HepG2 (cell line): ENCODE data around the gene SEMA3F. TPM values are rescaled to one million over a fixed set of nuclear protein-coding genes. Genes with fewer than 3 reads are reported as not detected.

Experiments
- ARID3A ChIP-seq: IDR thresholded peaks from 2 replicates; pipeline ENCODE4 v1.6.1; 2012; ENCODE audit warnings: low read depth, low read length, improper control_type of control experiment
- BCL6 ChIP-seq: IDR thresholded peaks from 2 replicates; pipeline ENCODE4 v1.6.1; 2016; ENCODE audit warnings: missing genetic modification reagents, missing compliant biosample characterization
- E2F1 ChIP-seq: sonication (generic); formaldehyde crosslinking; IDR thresholded peaks from 2 replicates; pipeline ENCODE4 v1.5.0; 2020; ENCODE audit warnings: missing genetic modification reagents
- FOXP4 ChIP-seq: sonication (generic); formaldehyde crosslinking; IDR thresholded peaks from 2 replicates; pipeline ENCODE4 v1.4.0; 2020; ENCODE audit warnings: missing genetic modification reagents
- KDM4B ChIP-seq: sonication (generic); formaldehyde crosslinking; IDR thresholded peaks from 2 replicates; pipeline ENCODE4 v1.4.0; 2020; ENCODE audit warnings: missing genetic modification reagents
- RERE ChIP-seq: IDR thresholded peaks from 2 replicates; pipeline ENCODE4 v1.6.1; 2016; ENCODE audit warnings: low read depth, missing genetic modification reagents, missing compliant biosample characterization
- SMARCE1 ChIP-seq: fragments of 450-650 bp; IDR thresholded peaks from 2 replicates; pipeline ENCODE4 v1.6.1; 2017; ENCODE audit warnings: borderline replicate concordance
- SRY ChIP-seq: sonication (generic); formaldehyde crosslinking; IDR thresholded peaks from 2 replicates; pipeline ENCODE4 v1.8.0; 2022; ENCODE audit warnings: mild to moderate bottlenecking, missing genetic modification reagents
- THAP9 ChIP-seq: sonication (generic); formaldehyde crosslinking; IDR thresholded peaks from 2 replicates; pipeline ENCODE4; 2020; ENCODE audit warnings: missing genetic modification reagents, mild to moderate bottlenecking, borderline replicate concordance
- ZMYM3 ChIP-seq: sonication (generic); formaldehyde crosslinking; IDR thresholded peaks from 2 replicates; pipeline ENCODE4 v1.5.1; 2020; ENCODE audit warnings: mild to moderate bottlenecking, missing genetic modification reagents
- ZMYM4 ChIP-seq: sonication (generic); formaldehyde crosslinking; IDR thresholded peaks from 2 replicates; pipeline ENCODE4 v1.8.1; 2023; ENCODE audit warnings: mild to moderate bottlenecking, missing genetic modification reagents
- ZNF558 ChIP-seq: sonication (generic); formaldehyde crosslinking; IDR thresholded peaks from 2 replicates; pipeline ENCODE4 v1.9.0; 2022; ENCODE audit warnings: mild to moderate bottlenecking, missing genetic modification reagents, borderline replicate concordance
- ZNF577 ChIP-seq: sonication (generic); formaldehyde crosslinking; IDR thresholded peaks from 2 replicates; pipeline ENCODE4 v1.4.0; 2020; ENCODE audit warnings: mild to moderate bottlenecking, low read depth, missing genetic modification reagents, borderline replicate concordance
- ZNF678 ChIP-seq: sonication (generic); formaldehyde crosslinking; IDR thresholded peaks from 2 replicates; pipeline ENCODE4 v1.4.0; 2020; ENCODE audit warnings: mild to moderate bottlenecking, missing genetic modification reagents
- ZNF883 ChIP-seq: sonication (generic); formaldehyde crosslinking; IDR thresholded peaks from 2 replicates; pipeline ENCODE4 v1.5.1; 2020; ENCODE audit warnings: mild to moderate bottlenecking, missing genetic modification reagents; ENCODE audit errors: not compliant biosample characterization
- polyA plus RNA-seq, 8 experiments: library from polyadenylated mRNA; depleted of rRNA in 3 of 8; stranded (reverse) in 7 of 8; unstranded in 1 of 8; fragments of >200 nt; fragmentation: Illumina TruSeq in 4 of 8; extraction: Trizol in 4 of 8; gene quantifications; 2 replicates each; pipeline versions ENCODE4 v1.2.1 to v1.2.3, GENCODE V29; 2011 to 2016; ENCODE audit warnings: low read depth in 4 of 8, missing spikeins in 1 of 8, mixed read lengths in 1 of 8; ENCODE audit not compliant: insufficient read depth in 1 of 8
- total RNA-seq, 5 experiments: library from RNA; depleted of rRNA; stranded (reverse); fragments of >200 nt; fragmentation: Illumina TruSeq; extraction: Trizol; gene quantifications; 2 replicates each; pipeline ENCODE4 v1.2.3, GENCODE V29; 2016; ENCODE audit warnings: low read depth in 1 of 5

The SEMA3F gene
- total and polyA plus RNA-seq, 2 of the 13 experiments (the other 11 are each of a cell fraction or from before 2014, with no cell fraction given): 7.6 to 17.2 TPM

GRCh38 chr3:50227390-50228183 lies 72.5 kb downstream of the SEMA3F start (continued):
- no peak for TF ChIP-seq RERE (CRISPR knock-in tag)
- TF ChIP-seq E2F1: peak; percentile 70; the same call in 1 of the 2 replicates
- no peak for TF ChIP-seq SRY (CRISPR knock-in tag)
- TF ChIP-seq ZMYM3 (CRISPR knock-in tag): no peak
- no peak for TF ChIP-seq ZNF883 (CRISPR knock-in tag)
- no peak for TF ChIP-seq BCL6
- peak; percentile 74; the same call in 1 of the 2 replicates for TF ChIP-seq ZMYM4
- TF ChIP-seq FOXP4: peak; percentile 55; the same call in 1 of the 2 replicates
- TF ChIP-seq ZNF577 (CRISPR knock-in tag): no peak
- no peak; the same call in 1 of the 2 replicates for TF ChIP-seq ZNF678 (CRISPR knock-in tag)
- TF ChIP-seq THAP9 (CRISPR knock-in tag): no peak
- TF ChIP-seq ZNF558: 0 out of 2 replicates have a peak, but pooled peaks have one; percentile 58
- TF ChIP-seq KDM4B: 0 out of 2 replicates have a peak, but pooled peaks have one; percentile 41
- TF ChIP-seq SMARCE1: no peak
- TF ChIP-seq ARID3A: no peak
